HL-60 (cell line): Measurements from ENCODE around the gene VASP.
A peak's percentile ranks its signal among the peaks of the same experiment; 100 is the strongest.

Experiments
- DNase-seq, 2 experiments: peaks; one replicate each; pipeline ENCODE4 v3.0.0-alpha.2; 2010 to 2020; ENCODE audit warnings: low read depth in 1 of 2, low spot score in 1 of 2
- H3K27ac ChIP-seq: fragments of 250-450 bp; sonication (Bioruptor Pico); replicated peaks from 2 replicates; pipeline ENCODE4 v1.5.1; 2020; ENCODE audit warnings: mild to moderate bottlenecking, moderate library complexity
- H3K27me3 ChIP-seq: fragments of 250-450 bp; sonication (Bioruptor Pico); 2 replicates; pipeline ENCODE4 v1.5.1; 2021; ENCODE audit warnings: mild to moderate bottlenecking, moderate library complexity; ENCODE audit not compliant: insufficient read depth, poor library complexity, severe bottlenecking
- H3K4me3 ChIP-seq: replicated peaks from 2 replicates; pipeline ENCODE4 v1.5.1; 2011; ENCODE audit warnings: mild to moderate bottlenecking, control low read depth, low read length; ENCODE audit not compliant: insufficient read depth
- CTCF ChIP-seq: IDR thresholded peaks from one replicate; pipeline ENCODE4 v1.5.1; 2011; ENCODE audit warnings: low read length, control low read depth, inconsistent platforms; ENCODE audit not compliant: insufficient read depth
- GABPA ChIP-seq: IDR thresholded peaks from 2 replicates; pipeline ENCODE4 v1.6.1; 2012; ENCODE audit warnings: low read depth
- POLR2AphosphoS5 ChIP-seq: IDR thresholded peaks from 2 replicates; pipeline ENCODE4 v1.6.1; 2012; ENCODE audit warnings: low read depth
- SPI1 ChIP-seq: IDR thresholded peaks from 2 replicates; pipeline ENCODE4 v1.6.1; 2012; ENCODE audit warnings: low read depth, mild to moderate bottlenecking, borderline replicate concordance
- long read RNA-seq: library from polyadenylated mRNA; unstranded; transcript quantifications from one replicate; pipeline ENCODE4 v2.0.0, GENCODE V29; 2020
- TF ChIP-seq, protein P1 (sequence below): IDR thresholded peaks from 2 replicates; pipeline ENCODE4 v1.6.1; 2012; ENCODE audit warnings: low read depth; ENCODE audit not compliant: insufficient replicate concordance

VASP gene
- long read RNA-seq, transcript VASP-201 (13 exons, 2,305 nt) = major isoform, 5 of 16 reads
- long read RNA-seq, partial matches to known transcripts = 2 of 16 reads
- long read RNA-seq, other reads (novel, unspliced or antisense) = 8 of 16 reads

DNA sequence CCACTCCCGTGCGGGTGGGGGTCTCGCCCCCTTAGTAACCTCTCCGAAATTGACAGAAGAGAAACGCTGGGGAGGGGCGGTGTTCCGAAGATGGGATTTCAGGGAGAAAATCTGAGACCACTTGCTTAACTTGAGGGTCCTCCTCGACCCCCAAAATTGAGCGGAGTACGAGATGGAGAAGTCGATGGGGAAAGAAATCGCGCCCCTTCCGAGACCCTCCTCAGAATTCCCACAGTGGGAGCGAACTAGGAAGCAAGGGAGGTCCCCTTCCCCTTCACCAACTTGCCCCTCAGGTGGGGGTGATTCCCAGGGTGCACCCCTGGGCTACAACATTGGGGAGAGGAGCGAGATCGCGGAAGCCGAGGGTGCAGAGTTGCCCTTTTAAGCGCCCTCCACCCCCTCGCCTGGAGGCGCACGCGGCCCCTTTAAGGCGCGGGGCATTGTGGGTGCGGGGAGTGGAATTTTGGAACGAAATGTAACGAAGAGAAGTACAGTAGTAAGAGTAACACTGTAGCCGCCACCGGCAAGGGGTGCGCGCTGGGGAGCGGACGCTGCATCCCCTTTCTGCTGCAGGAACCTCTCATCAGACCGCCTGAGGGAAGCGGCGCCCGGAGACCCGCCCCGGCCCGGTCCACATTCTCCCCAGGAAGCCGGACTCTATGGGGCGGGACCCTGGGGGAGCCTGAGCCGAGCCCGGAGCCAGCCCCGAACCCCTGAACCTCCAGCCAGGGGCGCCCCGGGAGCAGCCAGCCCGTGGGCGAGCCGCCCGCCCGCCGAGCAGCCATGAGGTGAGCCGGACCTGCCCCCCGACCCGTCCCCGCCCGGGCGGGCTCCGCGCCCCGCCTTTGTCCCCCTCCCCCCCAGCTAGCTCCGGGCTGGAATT lies at the start of gene VASP:
Gene VASP, plus strand, starts transcription at position 491 of the 883 bp plus-strand sequence. Its CDS starts 293 bp downstream, at position 784.
- Histone ChIP-seq H3K27ac (peak within 1 kb of the TSS; percentile 88), H3K27me3 (no peaks in the 10 kb centered on the region), H3K4me3 (peak within 1 kb of the TSS; percentile 96)
- peak; percentile 88 to 97 for DNase-seq
- peak; percentile 97 for TF ChIP-seq POLR2AphosphoS5
- TF ChIP-seq, protein P1, sequence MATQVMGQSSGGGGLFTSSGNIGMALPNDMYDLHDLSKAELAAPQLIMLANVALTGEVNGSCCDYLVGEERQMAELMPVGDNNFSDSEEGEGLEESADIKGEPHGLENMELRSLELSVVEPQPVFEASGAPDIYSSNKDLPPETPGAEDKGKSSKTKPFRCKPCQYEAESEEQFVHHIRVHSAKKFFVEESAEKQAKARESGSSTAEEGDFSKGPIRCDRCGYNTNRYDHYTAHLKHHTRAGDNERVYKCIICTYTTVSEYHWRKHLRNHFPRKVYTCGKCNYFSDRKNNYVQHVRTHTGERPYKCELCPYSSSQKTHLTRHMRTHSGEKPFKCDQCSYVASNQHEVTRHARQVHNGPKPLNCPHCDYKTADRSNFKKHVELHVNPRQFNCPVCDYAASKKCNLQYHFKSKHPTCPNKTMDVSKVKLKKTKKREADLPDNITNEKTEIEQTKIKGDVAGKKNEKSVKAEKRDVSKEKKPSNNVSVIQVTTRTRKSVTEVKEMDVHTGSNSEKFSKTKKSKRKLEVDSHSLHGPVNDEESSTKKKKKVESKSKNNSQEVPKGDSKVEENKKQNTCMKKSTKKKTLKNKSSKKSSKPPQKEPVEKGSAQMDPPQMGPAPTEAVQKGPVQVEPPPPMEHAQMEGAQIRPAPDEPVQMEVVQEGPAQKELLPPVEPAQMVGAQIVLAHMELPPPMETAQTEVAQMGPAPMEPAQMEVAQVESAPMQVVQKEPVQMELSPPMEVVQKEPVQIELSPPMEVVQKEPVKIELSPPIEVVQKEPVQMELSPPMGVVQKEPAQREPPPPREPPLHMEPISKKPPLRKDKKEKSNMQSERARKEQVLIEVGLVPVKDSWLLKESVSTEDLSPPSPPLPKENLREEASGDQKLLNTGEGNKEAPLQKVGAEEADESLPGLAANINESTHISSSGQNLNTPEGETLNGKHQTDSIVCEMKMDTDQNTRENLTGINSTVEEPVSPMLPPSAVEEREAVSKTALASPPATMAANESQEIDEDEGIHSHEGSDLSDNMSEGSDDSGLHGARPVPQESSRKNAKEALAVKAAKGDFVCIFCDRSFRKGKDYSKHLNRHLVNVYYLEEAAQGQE = peak; percentile 66
- TF ChIP-seq CTCF = no peak
- TF ChIP-seq SPI1 = no peak

DNA sequence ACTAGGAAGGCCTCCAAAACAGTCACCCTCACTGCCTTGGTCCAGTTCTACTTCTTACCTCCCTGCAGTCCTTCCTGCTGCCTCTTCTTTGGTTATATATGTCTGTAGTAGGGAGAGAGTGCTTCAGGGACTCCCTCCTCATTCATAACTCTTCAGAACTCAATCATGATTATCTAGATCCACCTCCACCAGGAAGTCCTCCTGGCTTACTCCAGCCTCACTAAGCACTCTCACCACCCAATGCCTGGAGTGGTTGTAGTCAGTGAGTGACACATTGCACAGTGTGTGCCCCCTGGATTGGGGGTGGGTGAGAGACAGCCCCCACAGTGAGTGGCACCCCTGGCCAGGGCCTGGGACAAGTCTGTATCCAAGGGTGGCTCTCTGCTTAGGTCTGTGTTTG lies 49.5 kb upstream of the VASP start:
- no peak for TF ChIP-seq SPI1
- no peak for TF ChIP-seq POLR2AphosphoS5
- TF ChIP-seq, protein P1 = no peak
- no peak for TF ChIP-seq CTCF
- TF ChIP-seq GABPA = no peak
- Histone ChIP-seq H3K27me3 (no peaks in the 10 kb centered on the region), H3K4me3 (no peak overlapping the region), H3K27ac (no peak overlapping the region)
- no peak for DNase-seq

DNA sequence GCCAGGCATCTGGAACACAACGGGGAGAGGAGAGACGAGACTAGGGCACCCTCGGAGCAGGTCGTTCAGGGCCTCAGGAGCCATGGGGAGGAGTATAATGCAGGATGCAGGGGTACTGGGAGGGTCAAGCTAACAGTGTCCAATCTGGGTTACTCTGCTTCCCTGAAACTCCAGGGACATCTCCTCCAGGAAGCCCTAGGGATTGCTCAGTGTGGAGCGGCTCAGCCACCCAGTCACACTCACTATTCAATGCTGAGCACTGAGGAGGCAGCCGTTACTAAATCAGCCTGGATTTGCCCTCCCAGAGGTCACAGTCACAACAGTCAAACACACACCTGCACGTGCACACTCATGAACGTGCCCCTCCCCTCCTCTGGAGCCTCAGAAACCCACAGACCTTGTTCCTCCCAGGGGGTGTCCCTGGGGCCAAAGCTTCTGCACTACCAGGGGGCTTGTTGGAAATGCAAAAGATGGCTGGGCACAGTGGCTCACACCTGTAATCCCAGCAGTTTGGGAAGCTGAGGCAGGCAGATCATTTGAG lies 46.4 kb upstream of the VASP start:
- DNase-seq = no peak
- no peak for TF ChIP-seq GABPA
- no peak for TF ChIP-seq SPI1
- no peak for TF ChIP-seq CTCF
- TF ChIP-seq POLR2AphosphoS5 = no peak
- TF ChIP-seq, protein P1 = no peak
- no peak overlapping the region for H3K27ac ChIP-seq
- H3K27me3 ChIP-seq = no peaks in the 10 kb centered on the region
- no peak overlapping the region for H3K4me3 ChIP-seq
